GM13976 (cell line): ENCODE results near the gene C14orf180.

ENCODE experiments used
- DNase-seq: peaks from one replicate; pipeline ENCODE4 v3.0.0; 2012; ENCODE audit warnings: low spot score
- CTCF ChIP-seq: IDR thresholded peaks from 2 replicates; pipeline ENCODE4 v1.5.1; 2012; ENCODE audit warnings: borderline replicate concordance, mild to moderate bottlenecking; ENCODE audit not compliant: insufficient read depth; ENCODE audit errors: extremely low read depth, missing control alignments, control extremely low read depth
- in situ Hi-C: fragments of 300-500 bp; cut with MboI; formaldehyde crosslinking; loops from one replicate; pipeline ENCODE4 v1.12.0; 2022; ENCODE audit warnings: low sequenced_read_pairs, mixed read lengths, inconsistent platforms; ENCODE audit not compliant: unreplicated experiment

Gene C14orf180

GRCh38 chr14:104558231-104559027 lies 21.1 kb upstream of the C14orf180 start:
- no peak for TF ChIP-seq CTCF
- in situ Hi-C loops: no loop called here

GRCh38 chr14:104559028-104559803 lies 20.3 kb upstream of the C14orf180 start:
- no peak for DNase-seq
- no peak for TF ChIP-seq CTCF
- in situ Hi-C loops: no loop called here

More at GRCh38 chr14:104558231-104559027, 21.1 kb upstream of the C14orf180 start:
- DNase-seq: no peak

- TF ChIP-seq CTCF: no peak
- DNase-seq: no peak
- in situ Hi-C loops: no loop called here
Measured at GRCh38 chr14:104559804-104560585, 19.6 kb upstream of the C14orf180 start.

GRCh38 chr14:104560586-104560945 lies 19.0 kb upstream of the C14orf180 start:
- in situ Hi-C loops: no loop called here
- no peak for TF ChIP-seq CTCF
- no peak for DNase-seq

GRCh38 chr14:104561124-104561557 lies 18.4 kb upstream of the C14orf180 start:
- in situ Hi-C loops: no loop called here
- TF ChIP-seq CTCF: no peak
- no peak for DNase-seq
